UCSD-AML1 (cell line): ENCODE measurements around the gene PSMB3.

Experiments
- DNase-seq: peaks from one replicate; lab custom pipeline; 2025; ENCODE audit not compliant: unreplicated experiment; lab: John Stamatoyannopoulos, UW

Gene PSMB3

GRCh38 chr17:38752308-38753070 lies at the start of gene PSMB3:
Gene PSMB3 (plus strand): TSS chr17:38752741. CDS start chr17:38752827, 86 bp downstream.
- DNase-seq = peak; percentile 98

DNA sequence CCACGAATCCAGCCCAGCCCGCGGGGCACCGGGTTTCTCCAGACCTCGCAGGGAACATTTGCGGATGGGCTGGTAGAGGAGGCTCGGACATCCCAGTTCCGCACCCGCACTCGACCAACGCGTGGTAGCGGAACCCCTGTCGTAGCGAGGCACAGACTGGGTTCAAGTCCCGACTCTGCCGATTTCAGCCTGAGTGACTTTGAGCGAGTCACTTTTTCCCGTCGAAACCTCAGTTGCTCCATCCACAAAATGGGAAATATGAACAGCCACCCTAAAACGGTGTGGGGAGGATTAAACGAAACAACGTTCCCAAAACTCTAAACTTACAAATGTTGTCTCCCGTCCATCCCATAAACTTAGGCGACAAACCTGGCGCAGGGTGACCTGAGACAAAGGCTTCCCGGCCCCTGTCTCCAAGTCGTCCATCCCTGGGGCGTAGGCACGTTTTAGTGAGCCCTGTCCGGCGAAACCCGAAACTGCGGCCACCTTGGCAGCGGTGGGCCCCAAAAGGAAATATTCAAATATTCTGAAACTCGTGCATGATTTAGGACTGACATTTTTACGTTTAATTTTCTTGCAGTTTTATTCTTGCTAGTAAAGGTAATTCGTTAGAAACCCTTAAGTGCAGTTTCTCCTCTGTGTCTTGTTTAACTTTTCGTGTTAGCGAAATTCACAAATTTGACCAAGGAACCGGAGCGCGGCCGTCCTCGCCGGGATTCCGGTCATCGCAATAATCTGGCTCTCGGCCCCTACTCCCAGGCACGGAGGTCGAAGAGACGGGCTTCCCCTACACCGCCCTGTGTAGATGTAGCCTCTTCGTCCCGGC lies 49.4 kb upstream of the PSMB3 start:
- peak; percentile 58 for DNase-seq

- DNase-seq = peak; percentile 79
Measured at GRCh38 chr17:38703742-38704605, 48.6 kb upstream of the PSMB3 start.

DNA sequence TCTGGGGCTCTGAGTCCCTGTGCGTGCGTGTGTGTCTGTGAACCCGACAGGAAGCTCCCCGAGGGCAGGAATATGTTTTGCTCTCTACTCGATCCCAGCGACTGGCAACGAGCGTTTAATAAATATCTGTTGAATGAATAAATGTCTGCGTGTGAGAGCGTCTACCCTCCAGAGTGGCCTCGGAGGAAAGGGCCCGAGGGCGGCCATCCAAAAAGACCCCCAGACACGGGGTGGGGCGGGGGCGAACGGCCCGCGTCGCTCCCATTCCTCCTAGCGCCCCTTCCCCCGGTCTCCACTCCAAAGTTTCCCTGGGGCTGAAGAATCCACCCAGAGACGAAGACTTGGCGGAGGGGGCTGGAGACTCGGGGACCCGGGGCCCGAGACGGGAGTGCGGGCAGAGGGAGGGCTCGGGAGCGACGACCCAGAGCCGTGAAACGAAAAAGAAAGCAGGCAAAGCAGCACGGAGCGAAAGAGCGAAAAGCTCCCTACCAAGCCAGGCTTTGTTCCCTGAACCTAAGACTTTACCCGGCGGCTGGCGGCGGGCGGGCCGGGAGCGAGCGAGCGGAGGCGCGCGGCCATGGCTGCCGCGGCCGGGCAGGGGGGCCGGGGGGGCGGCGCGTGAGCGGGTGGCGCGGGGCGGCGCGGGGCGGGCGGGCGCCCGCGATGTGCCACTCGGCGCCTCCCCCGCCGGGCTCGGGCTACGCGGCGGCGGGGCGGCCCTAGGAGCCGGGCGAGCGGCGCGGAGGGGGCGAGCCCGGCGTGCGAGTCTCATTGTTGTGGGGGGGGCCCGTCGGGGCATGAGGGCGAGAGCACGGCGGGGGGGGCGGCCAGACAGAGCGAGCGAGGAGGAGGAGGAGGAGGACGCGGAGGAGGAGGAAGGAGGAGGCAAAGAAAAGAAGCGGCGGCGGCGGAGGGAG lies 47.7 kb upstream of the PSMB3 start, which contains the start of gene MLLT6:
MLLT6 (plus strand) TSS at position 668 of the 917 bp plus-strand sequence. CDS start 360 bp downstream, outside the sequence.
- DNase-seq = peak; percentile 66

- DNase-seq = no peak
Measured at GRCh38 chr17:38705523-38705802, 47.1 kb upstream of the PSMB3 start.

GRCh38 chr17:38705803-38706504 lies 46.6 kb upstream of the PSMB3 start:
- DNase-seq = peak; percentile 24

DNA sequence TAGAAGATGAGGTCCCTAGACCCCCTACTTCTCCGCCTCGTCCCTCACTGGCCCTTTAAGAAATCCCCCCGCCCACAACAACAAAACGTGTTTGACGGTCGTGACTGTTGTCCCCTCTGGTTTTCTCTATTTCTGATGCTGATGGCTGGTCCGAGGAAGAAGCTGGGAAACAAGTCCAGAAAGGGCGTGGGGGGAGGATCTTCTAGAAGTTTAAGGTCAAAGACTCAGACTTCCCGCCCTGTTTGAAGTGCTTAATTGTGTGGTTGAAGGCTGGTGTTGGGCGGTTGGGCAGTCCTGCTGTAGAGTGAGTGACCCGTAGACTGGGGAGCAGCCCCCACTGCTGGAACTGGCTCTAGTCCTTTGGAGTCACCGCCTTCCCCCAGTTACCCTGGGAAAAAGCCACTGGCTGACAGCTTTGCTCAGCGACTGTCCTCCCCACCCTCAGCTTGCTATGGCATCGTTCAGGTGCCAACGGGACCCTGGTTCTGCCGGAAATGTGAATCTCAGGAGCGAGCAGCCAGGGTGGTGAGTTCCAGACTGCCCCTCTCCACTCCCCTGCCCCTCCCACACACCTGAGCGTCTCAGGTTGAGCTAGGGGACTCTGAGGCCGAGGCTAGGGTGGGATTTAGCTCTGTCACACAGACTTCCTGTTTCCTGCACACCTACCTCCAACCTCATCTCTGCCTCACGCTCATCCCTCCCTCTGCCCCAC lies 45.9 kb upstream of the PSMB3 start:
- DNase-seq = no peak

DNA sequence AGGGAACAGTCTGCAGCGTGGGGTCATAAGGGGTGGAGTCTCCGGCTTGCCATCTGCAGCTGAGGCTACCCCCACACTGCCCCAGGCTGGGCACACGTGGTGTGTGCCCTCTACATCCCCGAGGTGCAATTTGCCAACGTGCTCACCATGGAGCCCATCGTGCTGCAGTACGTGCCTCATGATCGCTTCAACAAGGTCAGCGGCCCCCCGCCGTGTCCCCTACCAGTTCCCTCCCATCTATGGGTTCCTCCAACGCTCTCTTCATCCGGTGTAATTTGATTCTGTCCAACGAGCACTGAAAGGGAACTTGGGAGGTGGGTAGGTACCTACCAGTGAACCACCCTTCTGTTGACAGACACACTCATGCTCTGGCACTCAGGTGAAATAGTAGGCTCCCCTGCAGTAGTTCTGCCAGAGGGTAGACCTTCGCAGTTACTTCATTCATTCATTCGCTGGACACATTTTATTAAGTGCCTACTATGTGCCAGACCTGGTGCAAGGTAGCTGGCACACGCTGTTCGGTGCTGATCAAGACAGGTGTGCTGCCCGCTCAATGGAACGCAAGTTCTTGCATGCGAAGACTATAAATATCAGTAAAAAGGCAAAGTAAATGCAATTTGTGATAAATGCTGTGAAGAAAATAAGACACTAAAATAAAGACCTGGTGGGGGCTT lies 44.7 kb upstream of the PSMB3 start:
- DNase-seq = no peak

DNA sequence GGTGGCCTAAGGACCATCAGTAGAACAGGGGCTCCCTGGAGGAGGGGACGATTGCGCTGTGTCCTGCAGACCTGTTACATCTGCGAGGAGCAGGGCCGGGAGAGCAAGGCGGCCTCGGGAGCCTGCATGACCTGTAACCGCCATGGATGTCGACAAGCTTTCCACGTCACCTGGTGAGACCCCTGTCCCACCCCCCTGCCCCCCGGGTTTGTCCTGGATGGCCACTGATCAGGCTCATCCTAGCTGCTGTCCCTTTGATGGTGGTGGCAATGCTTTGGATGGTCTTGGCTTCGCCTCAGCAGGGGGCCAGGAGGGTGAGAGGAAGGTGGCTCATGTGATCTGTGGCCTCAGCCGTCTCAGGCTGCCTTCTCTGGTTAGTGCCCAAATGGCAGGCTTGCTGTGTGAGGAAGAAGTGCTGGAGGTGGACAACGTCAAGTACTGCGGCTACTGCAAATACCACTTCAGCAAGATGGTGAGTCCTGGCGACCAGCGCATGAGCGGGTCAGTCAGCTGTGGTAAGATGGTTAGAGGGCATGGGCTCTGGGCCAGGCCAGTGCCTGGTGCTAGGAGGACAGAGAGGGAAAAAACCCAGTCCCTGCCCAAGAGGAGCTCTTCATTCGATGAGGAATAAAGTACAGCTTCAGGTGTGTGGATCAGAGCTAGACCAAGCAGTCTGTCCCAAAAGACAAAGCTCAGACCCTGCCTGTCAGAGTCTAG lies 43.3 kb upstream of the PSMB3 start:
- DNase-seq = no peak

DNA sequence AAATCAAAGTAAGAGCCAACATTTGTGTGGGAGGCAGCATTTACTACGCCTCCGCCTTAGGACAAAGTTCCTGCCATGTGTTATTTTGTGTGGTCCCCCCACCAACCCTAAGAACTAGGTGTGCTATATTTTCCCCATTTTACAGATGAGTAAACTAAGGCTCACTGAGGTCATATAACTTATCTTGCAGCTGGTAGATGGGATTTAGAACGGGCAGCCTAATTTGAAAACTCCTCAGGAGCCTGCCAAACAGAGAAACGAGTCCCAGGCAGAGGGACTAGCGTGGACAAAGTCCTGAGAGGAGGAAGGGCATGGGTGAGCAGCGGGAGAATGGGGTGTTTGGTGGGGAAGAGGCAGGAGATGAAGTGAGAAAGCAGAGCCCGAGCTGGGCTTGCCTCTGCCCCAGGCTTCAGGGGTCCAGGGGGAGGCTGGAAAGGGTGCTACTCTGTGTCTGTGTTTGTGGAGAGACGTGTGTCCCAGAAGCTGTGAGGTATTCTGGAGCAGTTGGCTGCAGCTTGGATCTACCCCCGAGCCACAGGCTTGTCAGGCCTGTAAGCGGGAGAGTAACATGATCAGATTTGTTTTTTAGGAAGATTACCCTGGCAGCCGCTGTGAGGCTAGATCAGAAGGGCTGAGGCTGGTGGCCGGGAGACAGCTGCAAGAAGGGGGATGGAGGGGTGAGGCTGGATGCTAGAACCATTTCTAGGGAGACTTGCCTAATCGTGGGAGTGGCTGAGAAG lies 42.5 kb upstream of the PSMB3 start:
- no peak for DNase-seq

DNA sequence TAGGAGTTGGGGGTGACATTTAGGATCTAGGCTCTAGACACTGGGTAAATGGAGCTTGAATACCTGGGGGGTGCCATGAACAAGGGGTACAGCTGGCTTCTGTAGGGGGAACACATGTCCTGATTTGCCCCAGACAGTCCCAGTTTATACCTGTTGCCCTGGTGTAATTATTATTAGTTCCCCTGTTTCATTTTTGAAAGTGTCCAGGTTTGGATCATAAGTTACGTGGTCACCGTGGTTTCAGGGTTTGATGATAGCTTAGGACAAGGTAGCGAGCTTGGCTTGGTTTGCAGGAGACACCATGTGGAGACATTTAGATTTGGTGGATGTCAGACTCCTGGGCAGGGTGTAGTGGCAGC lies 42.0 kb upstream of the PSMB3 start:
- no peak for DNase-seq

GRCh38 chr17:38710985-38711384 lies 41.6 kb upstream of the PSMB3 start:
- DNase-seq = no peak

GRCh38 chr17:38711792-38712571 lies 40.6 kb upstream of the PSMB3 start:
- peak; percentile 25 for DNase-seq

DNA sequence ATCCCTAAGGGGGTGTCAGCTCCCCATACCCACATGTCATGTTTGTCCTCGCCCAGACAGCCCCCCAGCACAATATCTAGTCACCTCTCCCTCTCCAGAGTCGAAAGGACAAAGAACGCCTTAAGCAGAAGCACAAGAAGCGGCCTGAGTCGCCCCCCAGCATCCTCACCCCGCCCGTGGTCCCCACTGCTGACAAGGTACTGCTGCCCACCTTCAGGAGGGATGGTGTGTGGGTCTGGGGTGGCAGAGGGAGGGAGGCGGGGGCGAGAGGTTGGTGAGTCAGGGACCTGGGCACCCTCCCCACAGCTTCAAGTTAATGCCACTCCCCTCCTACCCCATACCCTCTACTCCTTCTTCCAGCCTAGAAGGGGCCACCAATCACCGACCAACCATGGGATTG lies 39.9 kb upstream of the PSMB3 start:
- no peak for DNase-seq

DNA sequence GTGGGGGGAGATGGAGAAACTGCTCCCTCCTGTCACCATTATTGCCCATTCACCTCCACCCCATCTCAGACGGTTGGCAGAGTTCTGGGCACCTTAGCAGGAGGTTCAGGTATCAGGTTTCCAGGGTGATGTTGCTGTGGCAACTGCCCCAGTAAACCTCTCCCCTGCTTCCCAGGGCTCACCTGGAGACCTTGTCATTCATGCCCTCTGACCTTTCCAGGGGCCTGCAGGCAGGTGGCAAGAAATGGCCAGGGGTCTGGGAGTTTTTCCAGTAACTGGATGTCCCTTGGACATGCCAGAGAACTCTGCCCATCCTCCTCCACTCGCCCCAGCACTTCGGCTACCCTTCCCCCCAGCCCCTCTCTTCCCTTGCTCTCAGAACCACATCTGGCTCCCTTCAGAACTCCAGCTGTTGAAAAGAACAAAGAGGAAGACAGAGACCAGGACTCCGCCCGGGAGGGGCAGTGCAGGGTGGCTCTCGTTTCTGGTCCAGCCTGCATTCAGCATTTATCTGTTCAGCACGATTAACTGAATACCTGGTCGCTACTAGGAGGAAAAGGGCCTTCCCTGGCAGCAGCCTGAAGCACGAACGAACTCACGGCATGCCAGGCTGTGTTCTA lies 39.0 kb upstream of the PSMB3 start:
- DNase-seq = no peak
